Left kidney (tissue), 2 donors: ENCODE measurements around the gene UBAP2L. TPM values are rescaled to one million over a fixed set of nuclear protein-coding genes. Genes with fewer than 3 reads are reported as not detected.
A peak's percentile ranks its signal among the peaks of the same experiment; 100 is the strongest.
"Not testable (repeated sequence)": the region's sequence is repeated elsewhere in the genome, so short reads cannot be mapped to it uniquely, and the experiment has no call there.

ENCODE experiments used
- DNase-seq: peaks from one replicate; pipeline ENCODE4 v3.0.0-alpha.2; 2013
- polyA plus RNA-seq: library from polyadenylated mRNA; unstranded; fragments of 120-200 nt; gene quantifications from one replicate; pipeline ENCODE4 v1.2.1, GENCODE V29; 2013; ENCODE audit not compliant: insufficient read length

Gene UBAP2L
- polyA plus RNA-seq, 1 donor: 210 TPM

GRCh38 chr1:154193821-154194220 is 26.9 kb upstream of the UBAP2L start:
- no peak for DNase-seq

GRCh38 chr1:154198756-154199562 is 21.8 kb upstream of the UBAP2L start:
- DNase-seq: no peak

DNA sequence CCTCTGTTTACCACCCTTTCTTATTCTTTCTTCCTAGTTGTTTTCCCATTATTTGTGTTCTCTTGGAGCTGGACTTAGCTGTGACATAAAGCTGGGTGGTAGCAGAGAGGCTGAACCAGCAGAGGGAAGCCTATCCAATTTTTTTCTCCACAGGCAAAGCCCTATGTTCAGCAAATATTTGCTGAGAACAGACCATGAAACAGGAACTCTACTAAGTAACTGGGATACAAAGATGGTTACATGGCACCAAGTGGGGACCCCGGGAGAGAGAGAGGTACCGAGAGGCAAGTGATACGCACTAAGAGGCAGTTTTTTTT is 21.2 kb upstream of the UBAP2L start:
- DNase-seq: no peak

GRCh38 chr1:154205778-154206177 is 15.0 kb upstream of the UBAP2L start:
- DNase-seq: not testable (repeated sequence)

- DNase-seq: no peak
Observed at GRCh38 chr1:154206196-154206595, 14.6 kb upstream of the UBAP2L start, which contains the start of gene CFAP141. Gene CFAP141, minus strand, starts transcription at chr1:154206333. Its CDS starts 26 bp downstream, at chr1:154206307.

GRCh38 chr1:154207262-154207661 is 13.5 kb upstream of the UBAP2L start:
- no peak for DNase-seq

DNA sequence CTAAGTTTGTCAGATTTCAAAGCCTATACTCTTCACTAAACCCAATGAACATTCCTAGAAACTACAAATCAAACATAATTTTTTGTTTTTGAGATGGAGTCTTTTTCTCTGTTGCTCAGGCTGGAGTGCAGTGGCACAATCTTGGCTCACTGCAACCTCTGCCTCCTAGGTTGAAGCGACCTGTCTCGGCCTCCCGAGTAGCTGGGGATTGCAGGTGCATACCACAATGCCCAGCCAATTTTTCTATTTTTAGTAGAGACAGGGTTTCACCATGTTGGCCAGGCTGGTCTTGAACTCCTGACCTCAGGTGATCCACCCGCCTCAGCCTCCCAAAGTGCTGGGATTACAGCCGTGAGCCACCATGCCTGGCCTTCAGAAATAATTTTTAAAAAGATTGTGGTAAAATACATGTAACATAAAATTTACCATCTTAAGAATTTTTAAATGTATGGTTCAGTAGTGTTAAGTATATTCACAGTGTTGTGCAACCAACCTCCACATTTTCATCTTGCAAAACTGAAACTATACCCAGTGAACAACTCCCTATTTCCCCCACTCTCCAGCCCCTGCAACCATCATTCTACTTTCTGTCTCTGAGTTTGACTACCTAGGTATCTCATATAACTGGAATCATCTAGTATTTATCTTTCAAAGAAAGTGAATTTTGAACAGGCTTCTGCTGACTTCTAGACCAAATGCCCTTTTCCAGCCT is 11.9 kb upstream of the UBAP2L start:
- no peak for DNase-seq

GRCh38 chr1:154212083-154212482 is 8.7 kb upstream of the UBAP2L start:
- DNase-seq: no peak

DNA sequence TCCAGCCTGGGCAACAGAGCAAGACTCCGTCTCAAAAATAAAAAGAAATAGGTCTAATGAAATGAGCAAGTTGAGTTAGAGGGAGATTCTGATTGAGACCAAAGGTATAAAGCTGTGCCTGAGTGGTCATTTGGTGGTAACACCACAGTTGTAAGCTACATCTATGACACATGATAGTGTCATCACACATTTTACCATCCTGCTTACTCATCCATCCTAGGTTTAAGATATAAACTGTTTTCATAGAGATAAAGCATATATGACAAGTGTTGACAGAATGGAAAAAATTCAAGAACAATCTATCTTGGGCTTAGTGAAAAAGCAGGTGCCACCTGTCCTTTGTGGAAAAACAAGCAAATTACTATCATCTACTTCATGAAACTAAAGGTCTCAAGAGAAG is 7.5 kb upstream of the UBAP2L start:
- no peak for DNase-seq

DNA sequence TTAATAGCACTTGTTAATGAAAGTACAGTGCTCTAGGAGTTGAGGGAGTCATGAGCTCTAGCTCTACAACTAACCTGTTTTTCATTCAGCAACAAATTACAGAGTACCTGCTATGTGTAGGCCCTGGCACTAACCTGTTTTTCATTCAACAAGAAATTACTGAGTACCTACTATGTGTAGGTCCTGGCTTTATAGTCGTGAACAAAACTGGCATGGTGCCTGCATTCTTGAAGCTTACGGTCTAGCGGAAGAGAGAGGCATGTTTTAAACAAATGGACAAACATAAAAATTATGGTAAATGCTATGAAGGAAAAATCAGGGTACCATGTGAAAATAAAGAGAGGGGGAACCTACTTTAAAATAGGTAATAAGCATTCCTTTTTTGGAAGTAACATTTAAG is 2.2 kb upstream of the UBAP2L start:
- no peak for DNase-seq

- DNase-seq: peak; percentile 18
Observed at GRCh38 chr1:154219541-154219940, 1.2 kb upstream of the UBAP2L start.

- no peak for DNase-seq
Observed at GRCh38 chr1:154220970-154221277, 169 bp downstream of the UBAP2L start.

DNA sequence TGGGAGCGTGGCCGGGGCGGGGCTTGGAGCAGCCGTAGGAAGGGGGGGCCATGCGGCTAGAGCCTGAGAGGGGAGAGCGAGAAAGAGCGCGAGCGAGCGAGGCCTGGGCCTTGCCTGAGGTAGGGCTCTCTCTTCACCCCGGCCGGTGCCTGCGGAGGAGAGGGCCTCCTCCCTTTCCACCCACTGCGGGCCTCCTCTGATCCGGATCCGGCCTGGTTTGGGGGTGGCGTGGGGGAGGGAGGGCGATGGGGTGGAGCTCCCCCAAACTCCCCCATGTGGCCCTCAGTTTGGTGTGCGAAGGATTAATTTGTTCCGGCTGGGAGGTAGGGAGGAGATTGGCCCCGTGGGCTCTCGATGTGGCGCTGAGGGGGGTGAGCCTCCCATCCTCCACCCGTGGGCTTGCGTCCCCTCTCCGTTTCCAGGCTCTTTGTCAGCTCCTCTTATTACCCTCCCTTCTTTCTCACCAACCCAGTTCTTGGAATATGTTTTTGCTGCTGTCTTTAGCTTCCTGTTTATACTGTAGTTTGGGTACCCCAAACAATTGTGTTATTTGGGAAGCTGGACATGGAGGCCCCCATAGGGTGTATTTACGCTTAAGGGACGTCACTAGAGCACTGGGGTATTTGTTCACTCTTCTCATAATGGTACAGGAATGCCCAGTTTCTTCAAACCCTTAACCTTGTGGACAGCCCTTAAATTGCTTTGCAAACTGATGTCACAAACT is 685 bp downstream of the UBAP2L start:
- peak; percentile 50 for DNase-seq

DNA sequence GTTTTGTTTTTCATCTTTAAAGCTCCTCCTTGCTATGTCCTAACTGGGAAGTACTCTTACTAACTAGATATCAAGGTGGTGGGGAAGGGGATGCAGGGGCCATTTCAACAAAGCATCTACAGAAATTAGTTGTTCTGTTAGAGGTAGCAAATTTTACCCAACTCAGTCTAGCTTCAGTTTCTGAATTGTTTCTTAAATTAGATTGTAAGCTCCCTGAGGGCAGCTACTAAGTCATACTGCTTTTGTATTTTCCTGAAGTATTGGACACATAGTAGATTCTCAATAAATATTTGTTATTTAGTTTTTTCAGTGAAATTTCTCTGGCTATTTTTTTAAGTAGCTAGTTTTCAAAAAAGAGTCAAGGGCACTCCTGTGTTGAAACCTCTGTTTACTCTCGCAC is 1.8 kb downstream of the UBAP2L start:
- DNase-seq: no peak

GRCh38 chr1:154222918-154223317 is 2.2 kb downstream of the UBAP2L start:
- no peak for DNase-seq

DNA sequence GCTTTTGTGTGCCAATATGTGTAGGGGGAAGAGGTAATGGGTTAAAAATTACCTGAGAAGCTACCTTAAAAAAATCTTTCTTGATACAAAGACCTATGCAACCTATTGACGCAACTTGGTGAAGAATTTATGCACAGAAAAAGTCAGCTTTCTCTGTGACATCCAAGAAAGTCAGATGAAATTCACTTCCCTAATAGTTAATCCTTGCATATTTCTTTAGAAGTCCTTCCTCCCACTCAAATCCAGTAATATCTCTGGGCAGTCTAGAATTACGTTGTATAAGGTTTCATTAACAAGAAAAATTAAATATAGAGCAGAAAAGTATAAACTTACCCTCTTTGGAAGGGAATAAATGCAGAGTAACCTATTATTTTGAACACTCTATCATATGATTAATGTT is 2.9 kb downstream of the UBAP2L start:
- DNase-seq: no peak

- DNase-seq: no peak
Observed at GRCh38 chr1:154225370-154225769, 4.6 kb downstream of the UBAP2L start.

DNA sequence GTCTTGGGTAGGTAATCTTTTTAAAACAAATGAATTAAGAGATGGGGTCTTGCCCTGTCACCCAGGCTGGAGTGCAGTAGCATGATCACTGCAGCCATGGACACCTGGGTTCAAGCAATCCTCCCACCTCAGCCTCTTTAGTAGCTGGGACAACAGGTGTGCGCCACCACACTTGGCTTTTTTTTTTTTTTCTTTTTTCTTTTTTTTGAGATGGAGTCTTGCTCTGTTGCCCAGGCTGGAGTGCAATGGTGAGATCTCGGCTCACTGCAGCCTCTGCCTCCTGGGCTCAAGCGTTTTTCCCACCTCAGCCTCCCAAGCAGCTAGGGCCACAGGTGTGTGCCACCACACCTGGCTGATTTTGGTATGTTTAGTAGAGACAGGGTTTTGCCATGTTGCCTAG is 10.4 kb downstream of the UBAP2L start:
- not testable (repeated sequence) for DNase-seq

DNA sequence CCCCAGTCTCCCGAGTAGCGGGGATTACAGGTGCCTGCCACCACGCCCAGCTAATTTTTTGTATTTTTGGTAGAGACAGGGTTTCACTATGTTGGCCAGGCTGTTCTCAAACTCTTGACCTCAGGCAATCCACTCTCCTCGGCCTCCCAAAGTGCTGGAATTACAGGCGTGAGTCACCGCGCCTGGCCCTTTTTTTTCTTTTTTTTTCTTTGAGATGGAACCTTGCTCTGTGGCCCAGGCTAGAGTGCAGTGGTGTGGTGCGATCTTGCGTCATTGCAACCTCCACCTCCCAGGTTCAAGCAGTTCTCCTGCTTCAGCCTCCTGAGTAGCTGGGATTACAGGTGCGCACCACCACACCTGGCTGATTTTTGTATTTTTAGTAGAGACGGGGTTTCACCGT is 12.4 kb downstream of the UBAP2L start:
- DNase-seq: not testable (repeated sequence)

GRCh38 chr1:154236855-154237254 is 16.1 kb downstream of the UBAP2L start:
- no peak for DNase-seq

GRCh38 chr1:154237435-154237834 is 16.7 kb downstream of the UBAP2L start:
- no peak for DNase-seq

DNA sequence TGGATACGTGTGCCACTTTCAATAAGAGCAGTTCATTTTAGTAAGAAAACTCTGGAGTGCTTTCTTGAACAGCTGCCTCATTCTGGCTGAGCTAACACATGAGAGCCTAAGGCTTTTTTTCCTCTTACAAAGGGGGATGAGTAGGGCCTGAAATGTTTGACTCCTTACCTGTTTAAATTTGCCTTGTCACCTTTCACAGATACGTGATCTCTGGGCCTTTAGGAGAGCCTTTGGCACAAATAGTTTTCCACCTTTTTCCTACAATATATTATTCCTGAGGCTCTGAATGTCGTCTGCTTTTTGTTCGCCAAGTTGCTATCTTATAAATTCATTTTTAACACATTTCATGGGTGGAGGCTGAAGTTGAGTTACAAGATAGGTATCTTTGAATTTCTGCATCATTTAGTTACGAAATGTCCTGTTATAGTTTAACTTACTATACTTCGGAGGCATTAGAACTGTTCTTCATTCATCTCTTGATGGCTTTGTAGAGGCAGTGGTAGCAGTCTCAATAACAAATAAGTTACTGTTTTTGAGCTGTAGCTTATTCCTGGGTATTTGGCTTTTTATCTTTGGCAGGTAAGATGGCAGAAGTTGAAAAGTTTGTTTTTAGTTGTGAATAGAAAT is 17.2 kb downstream of the UBAP2L start:
- no peak for DNase-seq

DNA sequence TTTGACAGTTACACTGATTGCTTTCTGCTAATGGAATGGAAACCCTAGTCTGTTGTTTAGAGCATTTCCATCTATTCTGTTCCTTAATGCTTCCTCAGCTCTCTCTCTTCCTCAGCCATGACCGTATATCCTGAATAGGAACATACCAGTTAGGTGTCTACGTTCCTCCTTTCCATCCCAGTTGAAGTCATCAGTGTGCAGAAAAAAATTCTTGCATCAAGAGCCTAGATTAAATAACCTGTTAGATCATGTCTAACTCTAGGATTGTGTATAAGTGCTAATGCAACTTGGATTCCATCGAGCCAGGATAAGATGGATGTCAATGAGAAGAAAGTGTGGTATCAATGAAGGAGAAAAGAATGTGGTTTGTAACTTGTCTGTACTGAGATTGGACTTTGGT is 18.7 kb downstream of the UBAP2L start:
- DNase-seq: no peak
